Measurements from ENCODE around the gene TUBA8. TPM values are rescaled to one million over a fixed set of nuclear protein-coding genes. Genes with fewer than 3 reads are reported as not detected.

Gene TUBA8
- total RNA-seq, 1 experiment from 2014 or later, result 0.72 TPM

DNA sequence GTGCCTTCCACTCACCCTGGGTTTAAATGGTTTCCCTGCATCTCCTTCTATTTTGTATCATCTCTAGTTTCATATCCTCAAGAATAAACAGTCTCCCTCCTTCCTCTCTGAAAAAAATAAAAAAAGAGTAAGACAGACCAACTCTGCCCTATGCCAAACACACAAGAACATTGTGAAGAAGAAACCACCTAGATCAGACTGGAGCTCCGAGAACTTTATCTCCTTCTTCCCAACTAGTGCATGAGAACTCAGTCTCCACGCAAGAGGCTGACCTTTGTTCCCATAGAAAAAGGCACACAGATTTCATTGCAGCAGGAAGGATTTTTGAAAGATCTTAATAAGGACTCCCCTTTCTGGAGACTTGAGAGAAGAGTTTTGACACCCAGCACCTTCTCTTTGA is 41.6 kb upstream of the TUBA8 start (continued):
- TF ChIP-seq, protein P1, sequence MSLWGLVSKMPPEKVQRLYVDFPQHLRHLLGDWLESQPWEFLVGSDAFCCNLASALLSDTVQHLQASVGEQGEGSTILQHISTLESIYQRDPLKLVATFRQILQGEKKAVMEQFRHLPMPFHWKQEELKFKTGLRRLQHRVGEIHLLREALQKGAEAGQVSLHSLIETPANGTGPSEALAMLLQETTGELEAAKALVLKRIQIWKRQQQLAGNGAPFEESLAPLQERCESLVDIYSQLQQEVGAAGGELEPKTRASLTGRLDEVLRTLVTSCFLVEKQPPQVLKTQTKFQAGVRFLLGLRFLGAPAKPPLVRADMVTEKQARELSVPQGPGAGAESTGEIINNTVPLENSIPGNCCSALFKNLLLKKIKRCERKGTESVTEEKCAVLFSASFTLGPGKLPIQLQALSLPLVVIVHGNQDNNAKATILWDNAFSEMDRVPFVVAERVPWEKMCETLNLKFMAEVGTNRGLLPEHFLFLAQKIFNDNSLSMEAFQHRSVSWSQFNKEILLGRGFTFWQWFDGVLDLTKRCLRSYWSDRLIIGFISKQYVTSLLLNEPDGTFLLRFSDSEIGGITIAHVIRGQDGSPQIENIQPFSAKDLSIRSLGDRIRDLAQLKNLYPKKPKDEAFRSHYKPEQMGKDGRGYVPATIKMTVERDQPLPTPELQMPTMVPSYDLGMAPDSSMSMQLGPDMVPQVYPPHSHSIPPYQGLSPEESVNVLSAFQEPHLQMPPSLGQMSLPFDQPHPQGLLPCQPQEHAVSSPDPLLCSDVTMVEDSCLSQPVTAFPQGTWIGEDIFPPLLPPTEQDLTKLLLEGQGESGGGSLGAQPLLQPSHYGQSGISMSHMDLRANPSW (CRISPR knock-in tag; conservative IDR thresholded peaks at IDR 0.05; ENCODE audit: low read depth), result no peak
- TF ChIP-seq FOXJ3 (CRISPR knock-in tag; IDR thresholded peaks at IDR 0.05; ENCODE audit: borderline replicate concordance) (no peak), ELF4 (CRISPR knock-in tag; IDR thresholded peaks at IDR 0.05; ENCODE audit: low read depth) (no peak), NFATC4 (CRISPR knock-in tag; IDR thresholded peaks at IDR 0.05) (no peak), ZNF317 (CRISPR knock-in tag; IDR thresholded peaks at IDR 0.05; ENCODE audit: borderline replicate concordance, low read depth) (no peak), GABPB1 (CRISPR knock-in tag; IDR thresholded peaks at IDR 0.05) (no peak), NFE2L1 (CRISPR knock-in tag; IDR thresholded peaks at IDR 0.05) (no peak), CREM (CRISPR knock-in tag; IDR thresholded peaks at IDR 0.05) (no peak), SP1 (CRISPR knock-in tag; conservative IDR thresholded peaks at IDR 0.05) (no peak), ZNF671 (CRISPR knock-in tag; IDR thresholded peaks at IDR 0.05) (no peak)
- TF ChIP-seq, protein P2, sequence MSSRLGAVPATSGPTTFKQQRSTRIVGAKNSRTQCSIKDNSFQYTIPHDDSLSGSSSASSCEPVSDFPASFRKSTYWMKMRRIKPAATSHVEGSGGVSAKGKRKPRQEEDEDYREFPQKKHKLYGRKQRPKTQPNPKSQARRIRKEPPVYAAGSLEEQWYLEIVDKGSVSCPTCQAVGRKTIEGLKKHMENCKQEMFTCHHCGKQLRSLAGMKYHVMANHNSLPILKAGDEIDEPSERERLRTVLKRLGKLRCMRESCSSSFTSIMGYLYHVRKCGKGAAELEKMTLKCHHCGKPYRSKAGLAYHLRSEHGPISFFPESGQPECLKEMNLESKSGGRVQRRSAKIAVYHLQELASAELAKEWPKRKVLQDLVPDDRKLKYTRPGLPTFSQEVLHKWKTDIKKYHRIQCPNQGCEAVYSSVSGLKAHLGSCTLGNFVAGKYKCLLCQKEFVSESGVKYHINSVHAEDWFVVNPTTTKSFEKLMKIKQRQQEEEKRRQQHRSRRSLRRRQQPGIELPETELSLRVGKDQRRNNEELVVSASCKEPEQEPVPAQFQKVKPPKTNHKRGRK (CRISPR knock-in tag; IDR thresholded peaks at IDR 0.05; ENCODE audit: borderline replicate concordance), result no peak

DNA sequence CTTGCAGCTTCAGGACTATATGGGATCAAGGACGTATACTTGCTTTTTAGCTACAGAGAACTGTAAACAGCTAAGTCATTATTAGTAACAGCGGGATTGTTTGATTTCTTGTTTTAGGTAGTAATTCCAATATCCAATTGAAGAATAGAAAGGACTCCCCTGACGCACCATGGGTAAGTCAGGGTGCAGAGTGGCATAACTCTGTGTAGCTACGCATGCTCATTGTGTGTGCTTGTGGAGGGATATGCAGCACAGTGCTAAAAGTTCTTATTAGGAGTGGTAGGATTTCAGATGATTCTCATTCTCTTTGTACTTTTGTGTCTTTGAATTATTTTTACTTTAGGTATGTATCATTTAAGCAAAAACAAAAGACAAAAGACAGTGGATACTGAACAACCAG is 40.6 kb upstream of the TUBA8 start:
- no peak overlapping the region for H3K4me3 Mint-ChIP-seq
- ATAC-seq (no peak), DNase-seq (ENCODE audit: low spot score) (no peak)
- H3K27me3 Mint-ChIP-seq (ENCODE audit: low read depth), result peaks cover 3% of the 10 kb centered on the region
- no peaks in the 10 kb centered on the region for H3K9me3 Mint-ChIP-seq
- TF ChIP-seq ETV6 (CRISPR knock-in tag; IDR thresholded peaks at IDR 0.05) (no peak), PRRX2 (CRISPR knock-in tag; IDR thresholded peaks at IDR 0.05) (no peak), ZNF138 (CRISPR knock-in tag; conservative IDR thresholded peaks at IDR 0.05) (no peak)
- TF ChIP-seq, protein P3, sequence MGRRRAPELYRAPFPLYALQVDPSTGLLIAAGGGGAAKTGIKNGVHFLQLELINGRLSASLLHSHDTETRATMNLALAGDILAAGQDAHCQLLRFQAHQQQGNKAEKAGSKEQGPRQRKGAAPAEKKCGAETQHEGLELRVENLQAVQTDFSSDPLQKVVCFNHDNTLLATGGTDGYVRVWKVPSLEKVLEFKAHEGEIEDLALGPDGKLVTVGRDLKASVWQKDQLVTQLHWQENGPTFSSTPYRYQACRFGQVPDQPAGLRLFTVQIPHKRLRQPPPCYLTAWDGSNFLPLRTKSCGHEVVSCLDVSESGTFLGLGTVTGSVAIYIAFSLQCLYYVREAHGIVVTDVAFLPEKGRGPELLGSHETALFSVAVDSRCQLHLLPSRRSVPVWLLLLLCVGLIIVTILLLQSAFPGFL (CRISPR knock-in tag; IDR thresholded peaks at IDR 0.05; ENCODE audit: borderline replicate concordance), result no peak
- TF ChIP-seq, protein P4, sequence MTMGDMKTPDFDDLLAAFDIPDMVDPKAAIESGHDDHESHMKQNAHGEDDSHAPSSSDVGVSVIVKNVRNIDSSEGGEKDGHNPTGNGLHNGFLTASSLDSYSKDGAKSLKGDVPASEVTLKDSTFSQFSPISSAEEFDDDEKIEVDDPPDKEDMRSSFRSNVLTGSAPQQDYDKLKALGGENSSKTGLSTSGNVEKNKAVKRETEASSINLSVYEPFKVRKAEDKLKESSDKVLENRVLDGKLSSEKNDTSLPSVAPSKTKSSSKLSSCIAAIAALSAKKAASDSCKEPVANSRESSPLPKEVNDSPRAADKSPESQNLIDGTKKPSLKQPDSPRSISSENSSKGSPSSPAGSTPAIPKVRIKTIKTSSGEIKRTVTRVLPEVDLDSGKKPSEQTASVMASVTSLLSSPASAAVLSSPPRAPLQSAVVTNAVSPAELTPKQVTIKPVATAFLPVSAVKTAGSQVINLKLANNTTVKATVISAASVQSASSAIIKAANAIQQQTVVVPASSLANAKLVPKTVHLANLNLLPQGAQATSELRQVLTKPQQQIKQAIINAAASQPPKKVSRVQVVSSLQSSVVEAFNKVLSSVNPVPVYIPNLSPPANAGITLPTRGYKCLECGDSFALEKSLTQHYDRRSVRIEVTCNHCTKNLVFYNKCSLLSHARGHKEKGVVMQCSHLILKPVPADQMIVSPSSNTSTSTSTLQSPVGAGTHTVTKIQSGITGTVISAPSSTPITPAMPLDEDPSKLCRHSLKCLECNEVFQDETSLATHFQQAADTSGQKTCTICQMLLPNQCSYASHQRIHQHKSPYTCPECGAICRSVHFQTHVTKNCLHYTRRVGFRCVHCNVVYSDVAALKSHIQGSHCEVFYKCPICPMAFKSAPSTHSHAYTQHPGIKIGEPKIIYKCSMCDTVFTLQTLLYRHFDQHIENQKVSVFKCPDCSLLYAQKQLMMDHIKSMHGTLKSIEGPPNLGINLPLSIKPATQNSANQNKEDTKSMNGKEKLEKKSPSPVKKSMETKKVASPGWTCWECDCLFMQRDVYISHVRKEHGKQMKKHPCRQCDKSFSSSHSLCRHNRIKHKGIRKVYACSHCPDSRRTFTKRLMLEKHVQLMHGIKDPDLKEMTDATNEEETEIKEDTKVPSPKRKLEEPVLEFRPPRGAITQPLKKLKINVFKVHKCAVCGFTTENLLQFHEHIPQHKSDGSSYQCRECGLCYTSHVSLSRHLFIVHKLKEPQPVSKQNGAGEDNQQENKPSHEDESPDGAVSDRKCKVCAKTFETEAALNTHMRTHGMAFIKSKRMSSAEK (CRISPR knock-in tag; IDR thresholded peaks at IDR 0.05; ENCODE audit: borderline replicate concordance), result no peak
- TF ChIP-seq, protein P5, sequence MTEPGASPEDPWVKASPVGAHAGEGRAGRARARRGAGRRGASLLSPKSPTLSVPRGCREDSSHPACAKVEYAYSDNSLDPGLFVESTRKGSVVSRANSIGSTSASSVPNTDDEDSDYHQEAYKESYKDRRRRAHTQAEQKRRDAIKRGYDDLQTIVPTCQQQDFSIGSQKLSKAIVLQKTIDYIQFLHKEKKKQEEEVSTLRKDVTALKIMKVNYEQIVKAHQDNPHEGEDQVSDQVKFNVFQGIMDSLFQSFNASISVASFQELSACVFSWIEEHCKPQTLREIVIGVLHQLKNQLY (CRISPR knock-in tag; IDR thresholded peaks at IDR 0.05), result no peak
- no peaks in the 10 kb centered on the region for H3K36me3 Mint-ChIP-seq
- no peaks in the 10 kb centered on the region for H3K4me1 Mint-ChIP-seq
- H3K27ac Mint-ChIP-seq, result no peak overlapping the region
- ChIA-PET POLR2A (interaction anchor here (0.5 kb wide), 1 partner anchor 32 kb away, joined by 4 read pairs; no protein-coding TSS in a partner anchor), CTCF (interaction anchor here (1.3 kb wide), 1 partner anchor 327 kb away, joined by 5 read pairs; no protein-coding TSS in a partner anchor)
